Eye (tissue), 1 donor: ENCODE measurements around the gene ETFRF1.
A peak's percentile ranks its signal among the peaks of the same experiment; 100 is the strongest.

ENCODE experiments used
- DNase-seq: peaks from one replicate; pipeline ENCODE4 v3.0.0-alpha.2; 2015

Gene ETFRF1

GRCh38 chr12:25195056-25195971, at the start of gene ETFRF1, which contains the start of gene DNAI7:
Gene ETFRF1 (plus strand): TSS chr12:25195237. CDS start chr12:25203957, 8,720 bp downstream.
Gene DNAI7 (minus strand): TSS chr12:25195160. CDS start chr12:25195078, 82 bp downstream.
- peak; percentile 99 for DNase-seq

- DNase-seq = no peak
These were observed 48.4 kb upstream of the ETFRF1 start for GRCh38 chr12:25146686-25147085.

- peak; percentile 56 for DNase-seq
These were observed 43.6 kb upstream of the ETFRF1 start for GRCh38 chr12:25151476-25151875.

- no peak for DNase-seq
These were observed 43.0 kb upstream of the ETFRF1 start for GRCh38 chr12:25152055-25152454.

GRCh38 chr12:25155022-25155576, 39.9 kb upstream of the ETFRF1 start:
- DNase-seq = peak; percentile 50

- DNase-seq = no peak
These were observed 39.0 kb upstream of the ETFRF1 start for GRCh38 chr12:25156061-25156460.

GRCh38 chr12:25162866-25163265, 32.2 kb upstream of the ETFRF1 start:
- DNase-seq = no peak

- no peak for DNase-seq
These were observed 12.3 kb upstream of the ETFRF1 start for GRCh38 chr12:25182765-25183164.

GRCh38 chr12:25184132-25184531, 10.9 kb upstream of the ETFRF1 start:
- DNase-seq = no peak

GRCh38 chr12:25186038-25186787, 8.8 kb upstream of the ETFRF1 start:
- DNase-seq = no peak

GRCh38 chr12:25186788-25187402, 8.1 kb upstream of the ETFRF1 start:
- no peak for DNase-seq

GRCh38 chr12:25187781-25188180, 7.3 kb upstream of the ETFRF1 start:
- DNase-seq = no peak

- DNase-seq = no peak
These were observed 5.4 kb upstream of the ETFRF1 start for GRCh38 chr12:25189656-25190055.

- no peak for DNase-seq
These were observed 4.2 kb upstream of the ETFRF1 start for GRCh38 chr12:25190793-25191192.

- DNase-seq = peak; percentile 62
These were observed 823 bp upstream of the ETFRF1 start for GRCh38 chr12:25194214-25194613.

GRCh38 chr12:25194722-25195055, 348 bp upstream of the ETFRF1 start:
- no peak for DNase-seq

- no peak for DNase-seq
These were observed 2.6 kb downstream of the ETFRF1 start for GRCh38 chr12:25197608-25198007.

GRCh38 chr12:25200703-25201102, 5.7 kb downstream of the ETFRF1 start:
- no peak for DNase-seq

GRCh38 chr12:25202137-25202536, 7.1 kb downstream of the ETFRF1 start:
- no peak for DNase-seq

- DNase-seq = no peak
These were observed 12.4 kb downstream of the ETFRF1 start for GRCh38 chr12:25207411-25207810.

- DNase-seq = no peak
These were observed 12.8 kb downstream of the ETFRF1 start for GRCh38 chr12:25207846-25208245.

- no peak for DNase-seq
These were observed 13.5 kb downstream of the ETFRF1 start for GRCh38 chr12:25208554-25208953.

GRCh38 chr12:25213338-25213737, 18.3 kb downstream of the ETFRF1 start:
- no peak for DNase-seq
